Dedifferentiated amniotic fluid mesenchymal stem cell (primary cell): ENCODE results near the gene MAU2.

Experiments
- DNase-seq: peaks from one replicate; pipeline ENCODE4 v3.0.0-alpha.2; 2016; ENCODE audit errors: extremely low spot score

The MAU2 gene

GRCh38 chr19:19306191-19306590 lies 14.4 kb upstream of the MAU2 start:
- DNase-seq: no peak

- DNase-seq: no peak
These were observed 12.3 kb upstream of the MAU2 start for GRCh38 chr19:19308373-19308772.

- no peak for DNase-seq
These were observed 5.2 kb upstream of the MAU2 start for GRCh38 chr19:19315444-19315843.

- DNase-seq: no peak
These were observed 4.5 kb upstream of the MAU2 start for GRCh38 chr19:19316082-19316481.

- DNase-seq: no peak
These were observed 783 bp upstream of the MAU2 start for GRCh38 chr19:19319732-19320360.

- DNase-seq: no peak
These were observed 530 bp downstream of the MAU2 start for GRCh38 chr19:19321141-19321577.

GRCh38 chr19:19324059-19324770 lies 3.6 kb downstream of the MAU2 start:
- no peak for DNase-seq

GRCh38 chr19:19327672-19328071 lies 7.0 kb downstream of the MAU2 start:
- no peak for DNase-seq

GRCh38 chr19:19329126-19329525 lies 8.5 kb downstream of the MAU2 start:
- no peak for DNase-seq

GRCh38 chr19:19334063-19334988 lies 13.7 kb downstream of the MAU2 start:
- no peak for DNase-seq

GRCh38 chr19:19334989-19335344 lies 14.3 kb downstream of the MAU2 start:
- no peak for DNase-seq

- no peak for DNase-seq
These were observed 15.0 kb downstream of the MAU2 start for GRCh38 chr19:19335408-19336158.

GRCh38 chr19:19336597-19336996 lies 16.0 kb downstream of the MAU2 start:
- no peak for DNase-seq

GRCh38 chr19:19337120-19337519 lies 16.5 kb downstream of the MAU2 start:
- DNase-seq: no peak

GRCh38 chr19:19338082-19338481 lies 17.5 kb downstream of the MAU2 start:
- no peak for DNase-seq

- no peak for DNase-seq
These were observed 20.4 kb downstream of the MAU2 start for GRCh38 chr19:19341026-19341425.

GRCh38 chr19:19342086-19343015 lies 21.7 kb downstream of the MAU2 start:
- no peak for DNase-seq

GRCh38 chr19:19343016-19343362 lies 22.4 kb downstream of the MAU2 start:
- DNase-seq: no peak

GRCh38 chr19:19343762-19344161 lies 23.1 kb downstream of the MAU2 start:
- no peak for DNase-seq

GRCh38 chr19:19345232-19345631 lies 24.6 kb downstream of the MAU2 start:
- no peak for DNase-seq

GRCh38 chr19:19345970-19346369 lies 25.3 kb downstream of the MAU2 start:
- DNase-seq: no peak
